GM12878 (cell line): Measurements from ENCODE around the gene PSENEN. TPM values are rescaled to one million over a fixed set of nuclear protein-coding genes. Genes with fewer than 3 reads are reported as not detected.
A peak's percentile ranks its signal among the peaks of the same experiment; 100 is the strongest.

ENCODE experiments used
- ATAC-seq: fragments of 200-7000 bp; cut with Tn5 transposase; 3 replicates; pipeline ENCODE4 v1.9.1; 2020; ENCODE audit warnings: mild to moderate bottlenecking, moderate library complexity
- BruUV-seq: library from RNA; stranded (reverse); fragments of 400-500 nt; replicated peaks from 2 replicates; lab custom pipeline; 2021; lab: Mats Ljungman, UMichigan
- CTCF ChIA-PET: fragments of 300-600 bp; sonication (Branson Sonifier 250); formaldehyde crosslinking; extraction: SDS; loops from one replicate; lab custom pipeline; 2021; ENCODE audit warnings: inconsistent platforms; lab: Yijun Ruan, JAX
- POLR2A ChIA-PET: fragments of 350-600 bp; formaldehyde crosslinking; extraction: SDS; loops from one replicate; lab custom pipeline; 2021; ENCODE audit warnings: inconsistent platforms; lab: Charles Lee
- RAD21 ChIA-PET: fragments of 300-600 bp; sonication (Branson Sonifier 250); formaldehyde crosslinking; loops from one replicate; lab custom pipeline; 2023; ENCODE audit warnings: antibody characterized with exemption; ENCODE audit not compliant: unreplicated experiment; lab: Charles Lee
- SMC1A ChIA-PET: fragments of 300-600 bp; sonication (Branson Sonifier 250); formaldehyde crosslinking; loops from one replicate; lab custom pipeline; 2023; ENCODE audit not compliant: unreplicated experiment, uncharacterized antibody; lab: Charles Lee
- DNase-seq: peaks from one replicate; pipeline ENCODE4 v3.0.0-alpha.2; 2011; ENCODE audit warnings: low read depth, low spot score
- FAIRE-seq: peaks from 3 replicates; lab custom pipeline; 2011; peaks lifted over from hg19 to GRCh38; lab: Jason Lieb, UNC
- H2AFZ ChIP-seq: 2 replicates; pipeline ENCODE4 v1.6.0; 2011; ENCODE audit warnings: low read depth, low read length, control low read depth; ENCODE audit not compliant: control insufficient read depth
- H3K27ac ChIP-seq: 2 replicates; pipeline ENCODE4 v1.5.1; 2011; ENCODE audit warnings: control low read depth; ENCODE audit not compliant: control insufficient read depth, insufficient read depth
- H3K27me3 ChIP-seq, 2 experiments: replicated peaks in 1 of 2; 2 replicates each; pipeline versions ENCODE4 v1.6.0 to v1.6.1; 2011; ENCODE audit warnings: low read length in 1 of 2; ENCODE audit not compliant: control insufficient read depth in 2 of 2, insufficient read depth in 2 of 2
- H3K36me3 ChIP-seq, 2 experiments: 2 replicates each; pipeline ENCODE4 v1.5.1; 2011; ENCODE audit warnings: low read length in 1 of 2; ENCODE audit not compliant: control insufficient read depth in 2 of 2, insufficient read depth in 2 of 2
- H3K4me1 ChIP-seq: 2 replicates; pipeline ENCODE4 v1.6.1; 2011; ENCODE audit warnings: mild to moderate bottlenecking, low read length, moderate library complexity, mixed read lengths; ENCODE audit not compliant: control insufficient read depth, insufficient read depth
- H3K4me2 ChIP-seq: 2 replicates; pipeline ENCODE4 v1.6.0; 2011; ENCODE audit warnings: control low read depth; ENCODE audit not compliant: control insufficient read depth, insufficient read depth
- H3K4me3 ChIP-seq: fragments of 200-600 bp; sonication (generic); 2 replicates; pipeline ENCODE4 v1.5.1; 2016
- H3K79me2 ChIP-seq: 2 replicates; pipeline ENCODE4 v1.6.0; 2011; ENCODE audit warnings: low read length; ENCODE audit not compliant: control insufficient read depth, insufficient read depth
- H3K9ac ChIP-seq: 2 replicates; pipeline ENCODE4 v1.8.0; 2011; ENCODE audit warnings: low read length, control low read depth, mixed read lengths; ENCODE audit not compliant: control insufficient read depth, insufficient read depth
- H3K9me3 ChIP-seq: replicated peaks from 3 replicates; pipeline ENCODE4 v1.5.1; 2011; ENCODE audit warnings: mild to moderate bottlenecking, low read length; ENCODE audit not compliant: control insufficient read depth, insufficient read depth
- H4K20me1 ChIP-seq: 2 replicates; pipeline ENCODE4 v1.6.0; 2011; ENCODE audit not compliant: control insufficient read depth, insufficient read depth
- BCL3 ChIP-seq: IDR thresholded peaks from 2 replicates; pipeline ENCODE4 v1.6.1; 2011; ENCODE audit warnings: borderline replicate concordance, low read depth, mild to moderate bottlenecking, moderate library complexity, low read length; ENCODE audit not compliant: insufficient read depth, poor library complexity, severe bottlenecking
- CHD1 ChIP-seq: IDR thresholded peaks from 2 replicates; pipeline ENCODE4 v1.6.1; 2012; ENCODE audit warnings: low read depth, low read length, improper control_type of control experiment
- ESRRA ChIP-seq: IDR thresholded peaks from 2 replicates; pipeline ENCODE4 v1.6.1; 2012; ENCODE audit warnings: mild to moderate bottlenecking, low read length, improper control_type of control experiment
- FOXM1 ChIP-seq: IDR thresholded peaks from 2 replicates; pipeline ENCODE4 v1.6.1; 2012; ENCODE audit warnings: low read depth, mild to moderate bottlenecking, inconsistent platforms, low read length, moderate library complexity
- KLF5 ChIP-seq: fragments of 450-650 bp; IDR thresholded peaks from 2 replicates; pipeline ENCODE4 v1.6.1; 2014; ENCODE audit warnings: mild to moderate bottlenecking; ENCODE audit not compliant: partially characterized antibody
- MTA2 ChIP-seq: fragments of 450-650 bp; IDR thresholded peaks from 2 replicates; pipeline ENCODE4 v1.6.1; 2016; ENCODE audit warnings: low read depth, mild to moderate bottlenecking, moderate library complexity
- NFYA ChIP-seq: IDR thresholded peaks from 2 replicates; pipeline ENCODE4 v1.6.1; 2011; ENCODE audit warnings: low read depth, mild to moderate bottlenecking, low read length, improper control_type of control experiment, borderline replicate concordance
- RBBP5 ChIP-seq: fragments of 200-600 bp; sonication (generic); conservative IDR thresholded peaks from 2 replicates; pipeline ENCODE4 v1.6.1; 2016
- SIN3A ChIP-seq: IDR thresholded peaks from 2 replicates; pipeline ENCODE4 v1.6.1; 2012; ENCODE audit warnings: low read depth, low read length, improper control_type of control experiment
- SMARCA5 ChIP-seq: fragments of 450-650 bp; IDR thresholded peaks from 2 replicates; pipeline ENCODE4 v1.6.1; 2017; ENCODE audit warnings: mild to moderate bottlenecking
- SREBF2 ChIP-seq: IDR thresholded peaks from 2 replicates; pipeline ENCODE4 v1.6.1; 2012; ENCODE audit warnings: mild to moderate bottlenecking, low read length
- TCF12 ChIP-seq: IDR thresholded peaks from 2 replicates; pipeline ENCODE4 v1.6.1; 2011; ENCODE audit warnings: low read depth, mild to moderate bottlenecking, low read length
- ZBED1 ChIP-seq: IDR thresholded peaks from 2 replicates; pipeline ENCODE4 v1.6.1; 2016; ENCODE audit warnings: borderline replicate concordance
- ZNF24 ChIP-seq: fragments of 450-650 bp; IDR thresholded peaks from 2 replicates; pipeline ENCODE4 v1.6.1; 2017; ENCODE audit warnings: antibody characterized with exemption, mild to moderate bottlenecking
- WGBS: methylation state at CpG from one replicate; pipeline ENCODE4 v1.1.6; 2016; ENCODE audit warnings: low lambda C conversion rate; ENCODE audit not compliant: insufficient replicate concordance, insufficient coverage; ENCODE audit errors: missing lambda C conversion rate; 5-methylcytosine and 5-hydroxymethylcytosine counted together
- in situ Hi-C: fragments of 300-500 bp; cut with MboI; formaldehyde crosslinking; loops from 9 replicates; pipeline ENCODE4 v1.14.3; 2018; ENCODE audit warnings: mixed read lengths
- intact Hi-C: fragments of 100-400 bp; cut with micrococcal nuclease; formaldehyde crosslinking; loops from one replicate; pipeline ENCODE4 v1.14.2; 2022; ENCODE audit not compliant: unreplicated experiment
- polyA plus RNA-seq, 11 experiments: library from polyadenylated mRNA; depleted of rRNA in 4 of 11; unstranded in 6 of 11; stranded (reverse) in 5 of 11; fragments of >200 nt; fragmentation: Nextera tagmentation in 4 of 11; fragmentation: Illumina TruSeq in 1 of 11; extraction: Ambion mirVana in 4 of 11; extraction: Trizol in 1 of 11; gene quantifications; 1 replicate in 1 of 11; 2 replicates in 10 of 11; pipeline versions ENCODE4 v1.2.1 to v1.2.3, GENCODE V29; 2011 to 2016; ENCODE audit warnings: inconsistent platforms in 2 of 11, missing spikeins in 2 of 11, low read depth in 1 of 11
- total RNA-seq, 4 experiments: library from RNA; depleted of rRNA in 3 of 4; stranded (reverse); fragments of >200 nt in 3 of 4; fragmentation: Illumina TruSeq in 1 of 4; extraction: Trizol in 1 of 4; gene quantifications; 2 replicates each; pipeline versions ENCODE4 v1.2.1 to v1.2.3, GENCODE V29; 2013 to 2021
- TF ChIP-seq, protein P1 (sequence below): fragments of 450-650 bp; formaldehyde crosslinking; IDR thresholded peaks from 2 replicates; pipeline ENCODE4 v1.4.0; 2022; ENCODE audit warnings: mild to moderate bottlenecking, moderate library complexity
- TF ChIP-seq, protein P2 (sequence below): IDR thresholded peaks from 2 replicates; pipeline ENCODE4 v1.6.1; 2011; ENCODE audit warnings: low read depth, mild to moderate bottlenecking, low read length, moderate library complexity, borderline replicate concordance; ENCODE audit errors: extremely low read depth

PSENEN gene
- total and polyA plus RNA-seq, 10 of the 15 experiments (the other 5 are each of a cell fraction or from before 2014, with no cell fraction given) = 14.4 to 178 (median 43.5) TPM

DNA sequence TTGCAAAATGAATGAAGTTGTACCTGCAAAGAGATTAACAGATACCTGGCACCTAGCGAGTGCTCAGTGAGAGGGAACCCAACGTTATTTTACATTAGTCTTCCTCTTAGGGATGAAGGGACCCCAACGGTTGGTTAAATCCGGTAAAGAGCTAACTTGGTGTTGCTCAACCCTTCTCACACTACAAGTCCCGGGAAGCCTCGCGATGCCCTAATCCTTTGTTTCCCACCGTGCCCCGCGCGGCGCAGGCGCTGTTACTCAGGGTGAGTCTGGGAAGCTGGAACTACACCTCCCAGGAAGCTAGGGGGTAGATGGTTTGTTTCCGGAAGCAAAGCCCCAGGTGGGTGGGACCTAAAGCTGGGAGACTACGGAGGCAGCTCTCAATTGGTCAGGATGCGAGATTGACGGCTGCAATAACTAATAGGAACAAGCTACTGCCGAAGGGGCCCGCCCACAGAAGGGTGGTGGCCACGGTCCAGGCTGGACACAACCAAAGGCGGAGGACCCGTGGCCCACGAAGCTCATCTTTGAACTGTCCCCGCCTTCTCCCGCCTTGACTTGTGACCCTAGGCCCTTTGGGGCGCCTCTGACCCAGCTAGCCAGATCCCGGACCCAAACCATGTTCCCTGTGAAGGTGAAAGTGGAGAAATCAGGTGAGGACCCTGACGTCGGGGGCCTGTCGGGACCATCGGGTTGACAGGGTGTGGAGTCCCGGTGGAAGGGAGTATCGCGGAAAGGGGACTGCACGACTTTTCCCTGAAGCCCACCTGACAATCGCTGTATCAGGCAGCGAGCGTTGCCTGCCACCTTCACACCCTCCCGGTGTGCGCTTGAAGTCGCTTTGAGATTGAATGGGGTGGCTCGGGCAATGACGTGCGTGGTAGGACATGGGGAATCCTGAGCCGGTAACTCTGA, 2.9 kb downstream of the PSENEN start, which contains the start of gene LIN37:
Gene LIN37, plus strand, starts transcription at position 471 of the 915 bp plus-strand sequence. Its CDS starts 149 bp downstream, at position 620.
- H4K20me1 ChIP-seq = no peaks in the 10 kb centered on the region
- peak within 1 kb of the TSS; percentile 59 for H3K27ac ChIP-seq
- in situ Hi-C loops (no loop called here), intact Hi-C loops (loop anchor here (2.0 kb wide), 1 partner anchor 182 kb away; no protein-coding TSS in a partner anchor)
- 5% methylated on average over 45 of the region's 45 CpGs for WGBS
- peak within 1 kb of the TSS; percentile 78 for H2AFZ ChIP-seq
- no peaks in the 10 kb centered on the region for H3K9me3 ChIP-seq
- ATAC-seq = peak; percentile 85
- peak; percentile 99 for FAIRE-seq
- peak within 1 kb of the TSS; percentile 81 for H3K4me3 ChIP-seq
- ChIA-PET POLR2A (interaction anchor here (0.6 to 1.7 kb wide), 19 partner anchors 8 to 418 kb away, joined by 3 to 27 read pairs (median 4); partner anchors contain the start of genes ARHGAP33, COX6B1, HSPB6 and PROSER3), SMC1A (interaction anchor here (0.7 to 1.5 kb wide), 7 partner anchors 30 to 183 kb away, joined by 3 to 6 read pairs (median 4); no protein-coding TSS in a partner anchor), RAD21 (interaction anchor here (0.7 to 1.9 kb wide), 15 partner anchors 9 to 238 kb away, joined by 3 to 16 read pairs (median 4); partner anchors contain the start of gene PROSER3), CTCF (interaction anchor here (0.6 to 1.8 kb wide), 11 partner anchors 9 to 200 kb away, joined by 3 to 19 read pairs (median 4); no protein-coding TSS in a partner anchor)
- H3K27me3 ChIP-seq = no peaks in the 10 kb centered on the region
- peaks cover 0 to 2% of the 10 kb centered on the region in 2 experiments; a peak in 1 of 4 replicates for H3K36me3 ChIP-seq
- H3K4me1 ChIP-seq = peaks cover 19% of the 10 kb centered on the region
- peak within 1 kb of the TSS; percentile 92 for H3K4me2 ChIP-seq
- peak within 1 kb of the TSS; percentile 66 for H3K9ac ChIP-seq
- peak; percentile 99 for DNase-seq
- H3K79me2 ChIP-seq = peaks cover 17% of the 10 kb centered on the region
- BruUV-seq = TSS peak; percentile 71
- TF ChIP-seq ZBED1 (no peak), ESRRA (peak; percentile 74; the same call in 1 of the 2 replicates), CHD1 (no peak), SIN3A (peak; percentile 78; the same call in 1 of the 2 replicates), KLF5 (peak; percentile 87), BCL3 (no peak), TCF12 (no peak), NFYA (peak; percentile 74), RBBP5 (no peak), ZNF24 (no peak), SREBF2 (no peak), SMARCA5 (no peak), MTA2 (no peak), FOXM1 (no peak)
- TF ChIP-seq, protein P1, sequence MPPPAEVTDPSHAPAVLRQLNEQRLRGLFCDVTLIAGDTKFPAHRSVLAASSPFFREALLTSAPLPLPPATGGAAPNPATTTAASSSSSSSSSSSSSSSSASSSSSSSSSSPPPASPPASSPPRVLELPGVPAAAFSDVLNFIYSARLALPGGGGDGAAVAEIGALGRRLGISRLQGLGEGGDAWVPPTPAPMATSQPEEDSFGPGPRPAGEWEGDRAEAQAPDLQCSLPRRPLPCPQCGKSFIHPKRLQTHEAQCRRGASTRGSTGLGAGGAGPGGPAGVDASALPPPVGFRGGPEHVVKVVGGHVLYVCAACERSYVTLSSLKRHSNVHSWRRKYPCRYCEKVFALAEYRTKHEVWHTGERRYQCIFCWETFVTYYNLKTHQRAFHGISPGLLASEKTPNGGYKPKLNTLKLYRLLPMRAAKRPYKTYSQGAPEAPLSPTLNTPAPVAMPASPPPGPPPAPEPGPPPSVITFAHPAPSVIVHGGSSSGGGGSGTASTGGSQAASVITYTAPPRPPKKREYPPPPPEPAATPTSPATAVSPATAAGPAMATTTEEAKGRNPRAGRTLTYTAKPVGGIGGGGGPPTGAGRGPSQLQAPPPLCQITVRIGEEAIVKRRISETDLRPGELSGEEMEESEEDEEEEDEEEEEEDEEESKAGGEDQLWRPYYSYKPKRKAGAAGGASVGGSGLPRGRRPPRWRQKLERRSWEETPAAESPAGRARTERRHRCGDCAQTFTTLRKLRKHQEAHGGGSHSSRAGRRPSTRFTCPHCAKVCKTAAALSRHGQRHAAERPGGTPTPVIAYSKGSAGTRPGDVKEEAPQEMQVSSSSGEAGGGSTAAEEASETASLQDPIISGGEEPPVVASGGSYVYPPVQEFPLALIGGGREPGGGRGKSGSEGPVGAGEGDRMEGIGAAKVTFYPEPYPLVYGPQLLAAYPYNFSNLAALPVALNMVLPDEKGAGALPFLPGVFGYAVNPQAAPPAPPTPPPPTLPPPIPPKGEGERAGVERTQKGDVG = no peak
- TF ChIP-seq, protein P2, sequence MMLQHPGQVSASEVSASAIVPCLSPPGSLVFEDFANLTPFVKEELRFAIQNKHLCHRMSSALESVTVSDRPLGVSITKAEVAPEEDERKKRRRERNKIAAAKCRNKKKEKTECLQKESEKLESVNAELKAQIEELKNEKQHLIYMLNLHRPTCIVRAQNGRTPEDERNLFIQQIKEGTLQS = peak; percentile 41; the same call in 1 of the 2 replicates
